Measurements from ENCODE around the gene ZNF627.
"Not testable (repeated sequence)": the region's sequence is repeated elsewhere in the genome, so short reads cannot be mapped to it uniquely, and the experiment has no call there.

The ZNF627 gene

GRCh38 chr19:11620553-11620952 lies 23.3 kb downstream of the ZNF627 start:
- no peak for DNase-seq (ENCODE audit: low read depth, low spot score)
- H3K27ac ChIP-seq: no peak overlapping the region

- peak; percentile 8 for DNase-seq (ENCODE audit: low read depth, low spot score)
- peak overlapping the region; percentile 59 for H3K27ac ChIP-seq
Measured at GRCh38 chr19:11622401-11622800, 25.1 kb downstream of the ZNF627 start.

GRCh38 chr19:11624069-11624463 lies 26.8 kb downstream of the ZNF627 start:
- H3K27ac ChIP-seq: no peak overlapping the region
- no peak for DNase-seq (ENCODE audit: low read depth, low spot score)

GRCh38 chr19:11626252-11626651 lies 29.0 kb downstream of the ZNF627 start:
- no peak overlapping the region for H3K27ac ChIP-seq
- DNase-seq (ENCODE audit: low read depth, low spot score): no peak

- DNase-seq (ENCODE audit: low read depth, low spot score): no peak
- no peak overlapping the region for H3K27ac ChIP-seq
Measured at GRCh38 chr19:11633223-11633622, 35.9 kb downstream of the ZNF627 start.

GRCh38 chr19:11634018-11634662 lies 36.9 kb downstream of the ZNF627 start:
- not testable (repeated sequence) for H3K27ac ChIP-seq; DNase-seq (ENCODE audit: low read depth, low spot score)

GRCh38 chr19:11639245-11639601 lies 41.9 kb downstream of the ZNF627 start:
- no peak overlapping the region for H3K27ac ChIP-seq
- DNase-seq (ENCODE audit: low read depth, low spot score): no peak

GRCh38 chr19:11639602-11640471 lies 42.6 kb downstream of the ZNF627 start:
- peak; percentile 75 for DNase-seq (ENCODE audit: low read depth, low spot score)
- H3K27ac ChIP-seq: peak overlapping the region; percentile 39

- H3K27ac ChIP-seq: no peak overlapping the region
- DNase-seq (ENCODE audit: low read depth, low spot score): no peak
Measured at GRCh38 chr19:11641244-11641643, 44.0 kb downstream of the ZNF627 start.

GRCh38 chr19:11642902-11643301 lies 45.6 kb downstream of the ZNF627 start:
- no peak for DNase-seq (ENCODE audit: low read depth, low spot score)
- H3K27ac ChIP-seq: no peak overlapping the region

- no peak for DNase-seq (ENCODE audit: low read depth, low spot score)
- H3K27ac ChIP-seq: no peak overlapping the region
Measured at GRCh38 chr19:11649941-11650340, 52.7 kb downstream of the ZNF627 start.

- DNase-seq (ENCODE audit: low read depth, low spot score): no peak
- no peak overlapping the region for H3K27ac ChIP-seq
Measured at GRCh38 chr19:11651062-11651461, 53.8 kb downstream of the ZNF627 start.

GRCh38 chr19:11652056-11652455 lies 54.8 kb downstream of the ZNF627 start:
- no peak for DNase-seq (ENCODE audit: low read depth, low spot score)
- no peak overlapping the region for H3K27ac ChIP-seq

GRCh38 chr19:11652492-11652891 lies 55.2 kb downstream of the ZNF627 start:
- no peak for DNase-seq (ENCODE audit: low read depth, low spot score)
- no peak overlapping the region for H3K27ac ChIP-seq

GRCh38 chr19:11656535-11656934 lies 59.3 kb downstream of the ZNF627 start:
- H3K27ac ChIP-seq: no peak overlapping the region
- no peak for DNase-seq (ENCODE audit: low read depth, low spot score)

- no peak overlapping the region for H3K27ac ChIP-seq
- no peak for DNase-seq (ENCODE audit: low read depth, low spot score)
Measured at GRCh38 chr19:11657307-11657706, 60.0 kb downstream of the ZNF627 start.

- H3K27ac ChIP-seq: no peak overlapping the region
- DNase-seq (ENCODE audit: low read depth, low spot score): no peak
Measured at GRCh38 chr19:11658970-11659369, 61.7 kb downstream of the ZNF627 start.

- H3K27ac ChIP-seq: no peak overlapping the region
- no peak for DNase-seq (ENCODE audit: low read depth, low spot score)
Measured at GRCh38 chr19:11659612-11660011, 62.3 kb downstream of the ZNF627 start.

- DNase-seq (ENCODE audit: low read depth, low spot score): no peak
- no peak overlapping the region for H3K27ac ChIP-seq
Measured at GRCh38 chr19:11662278-11662677, 65.0 kb downstream of the ZNF627 start.

- H3K27ac ChIP-seq: no peak overlapping the region
- no peak for DNase-seq (ENCODE audit: low read depth, low spot score)
Measured at GRCh38 chr19:11663181-11663591, 65.9 kb downstream of the ZNF627 start.

All from epithelial cell of prostate (primary cell).